Uterus (tissue), 2 donors: ENCODE data around the gene MSI2.

Experiments
- CTCF ChIP-seq, 4 experiments: fragments of 200-600 bp in 2 of 4; fragments of 450-650 bp in 2 of 4; sonication (generic) in 2 of 4; IDR thresholded peaks; one replicate each; pipeline ENCODE4 v1.5.1; 2016 to 2019; ENCODE audit warnings: antibody characterized with exemption in 4 of 4, mild to moderate bottlenecking in 2 of 4, moderate library complexity in 1 of 4
- POLR2A ChIP-seq, 2 donors: fragments of 450-650 bp; IDR thresholded peaks; one replicate each; pipeline ENCODE4 v1.6.1; 2016; ENCODE audit warnings: antibody characterized with exemption in 2 of 2, mild to moderate bottlenecking in 1 of 2, moderate library complexity in 1 of 2

- TF ChIP-seq CTCF (IDR thresholded peaks at IDR 0.05), result no peak
- no peak for TF ChIP-seq POLR2A (IDR thresholded peaks at IDR 0.05)
These were observed 338.4 kb downstream of the MSI2 start for GRCh38 chr17:57594767-57595166.
